ENCODE data around the gene TRANK1. TPM values are rescaled to one million over a fixed set of nuclear protein-coding genes. Genes with fewer than 3 reads are reported as not detected.

The TRANK1 gene
- polyA plus RNA-seq, 1 donor (not counting 4 experiments of a cell fraction or from before 2014, with no cell fraction given), result 3.2 TPM

GRCh38 chr3:36992806-36993325, 48.0 kb upstream of the TRANK1 start, which contains the start of gene EPM2AIP1:
Gene EPM2AIP1 (minus strand): TSS chr3:36993131. CDS start chr3:36993077, 54 bp downstream.
- no peaks in the 10 kb centered on the region for H3K9me1 ChIP-seq (ENCODE audit: control insufficient read depth, extremely low read depth, insufficient read depth, low read length)
- peaks cover 3% of the 10 kb centered on the region for H4K20me1 ChIP-seq (ENCODE audit: control insufficient read depth, extremely low read depth, insufficient read depth, low read length)
- TF ChIP-seq EZH2 (IDR thresholded peaks at IDR 0.05; ENCODE audit: low read length), result no peak
- TF ChIP-seq CTCF (optimal IDR thresholded peaks at IDR 0.05 in 1 of 3, IDR thresholded peaks at IDR 0.05 in 1 of 3, conservative IDR thresholded peaks at IDR 0.05 in 1 of 3; ENCODE audit: extremely low read depth in 1 of 3, insufficient read depth in 2 of 3, low read length in 3 of 3), result peak in 2 of 3 experiments; percentile 34 to 42
- H2AFZ ChIP-seq (ENCODE audit: control insufficient read depth, low read length), result peak within 1 kb of the TSS; percentile 98
- peaks cover 55% of the 10 kb centered on the region for H3K79me2 ChIP-seq (ENCODE audit: control insufficient read depth, insufficient read depth, low read length)
- peak within 1 kb of the TSS; percentile 93 for H3K4me2 ChIP-seq (ENCODE audit: control insufficient read depth, extremely low read depth, insufficient read depth, low read depth, low read length)
- H3K4me3 ChIP-seq (ENCODE audit: control insufficient read depth in 2 of 3, extremely low read depth in 1 of 3, insufficient read depth in 2 of 3, low read depth in 1 of 3, low read length in 3 of 3), result peak within 1 kb of the TSS; percentile 69 to 95 (median 88)
- peaks cover 7 to 8% of the 10 kb centered on the region in 2 experiments for H3K36me3 ChIP-seq (ENCODE audit: control insufficient read depth in 2 of 2, extremely low read depth in 1 of 2, insufficient read depth in 2 of 2, low read length in 2 of 2)
- H3K4me1 ChIP-seq (ENCODE audit: control insufficient read depth, extremely low read depth, insufficient read depth, low read length), result peaks cover 28% of the 10 kb centered on the region
- FAIRE-seq (no peak), DNase-seq (ENCODE audit: low read depth, low spot score) (peak; percentile 100)
- peak within 1 kb of the TSS; percentile 88 for H3K9ac ChIP-seq (ENCODE audit: control insufficient read depth, extremely low read depth, insufficient read depth, low read length)
- peak within 1 kb of the TSS; percentile 91 for H3K27ac ChIP-seq (ENCODE audit: control insufficient read depth, insufficient read depth, low read length)
- H3K9me3 ChIP-seq (ENCODE audit: control insufficient read depth, low read depth, low read length), result no peaks in the 10 kb centered on the region
- dilution Hi-C loops (cut with MboI; ENCODE audit: extremely low pct_ligation_motif_present, low sequenced_read_pairs), result no loop called here
- H3K27me3 ChIP-seq (ENCODE audit: control insufficient read depth, extremely low read depth, insufficient read depth, low read length), result no peaks in the 10 kb centered on the region

GRCh38 chr3:36991923-36992805, 47.3 kb upstream of the TRANK1 start:
- DNase-seq (ENCODE audit: low read depth, low spot score), result no peak

More at GRCh38 chr3:36991923-36992805, 47.3 kb upstream of the TRANK1 start:
- no peaks in the 10 kb centered on the region for H3K9me1 ChIP-seq (ENCODE audit: control insufficient read depth, extremely low read depth, insufficient read depth, low read length)
- peaks cover 55% of the 10 kb centered on the region for H3K79me2 ChIP-seq (ENCODE audit: control insufficient read depth, insufficient read depth, low read length)
- peak overlapping the region; percentile 67 for H3K4me2 ChIP-seq (ENCODE audit: control insufficient read depth, extremely low read depth, insufficient read depth, low read depth, low read length)
- H3K27ac ChIP-seq (ENCODE audit: control insufficient read depth, insufficient read depth, low read length), result peak overlapping the region; percentile 91
- H3K9ac ChIP-seq (ENCODE audit: control insufficient read depth, extremely low read depth, insufficient read depth, low read length), result peak overlapping the region; percentile 88
- H3K9me3 ChIP-seq (ENCODE audit: control insufficient read depth, low read depth, low read length), result no peaks in the 10 kb centered on the region
- peaks cover 5 to 7% of the 10 kb centered on the region in 2 experiments for H3K36me3 ChIP-seq (ENCODE audit: control insufficient read depth in 2 of 2, extremely low read depth in 1 of 2, insufficient read depth in 2 of 2, low read length in 2 of 2)
- H2AFZ ChIP-seq (ENCODE audit: control insufficient read depth, low read length), result peak overlapping the region; percentile 92
- peaks cover 28% of the 10 kb centered on the region for H3K4me1 ChIP-seq (ENCODE audit: control insufficient read depth, extremely low read depth, insufficient read depth, low read length)
- peak overlapping the region; percentile 65 to 83 (median 75) for H3K4me3 ChIP-seq (ENCODE audit: control insufficient read depth in 2 of 3, extremely low read depth in 1 of 3, insufficient read depth in 2 of 3, low read depth in 1 of 3, low read length in 3 of 3)
- TF ChIP-seq CTCF (optimal IDR thresholded peaks at IDR 0.05 in 1 of 3, IDR thresholded peaks at IDR 0.05 in 1 of 3, conservative IDR thresholded peaks at IDR 0.05 in 1 of 3; ENCODE audit: extremely low read depth in 1 of 3, insufficient read depth in 2 of 3, low read length in 3 of 3) (no peak), EZH2 (IDR thresholded peaks at IDR 0.05; ENCODE audit: low read length) (no peak)
- FAIRE-seq, result peak; percentile 61
- no peaks in the 10 kb centered on the region for H3K27me3 ChIP-seq (ENCODE audit: control insufficient read depth, extremely low read depth, insufficient read depth, low read length)
- peaks cover 3% of the 10 kb centered on the region for H4K20me1 ChIP-seq (ENCODE audit: control insufficient read depth, extremely low read depth, insufficient read depth, low read length)
- dilution Hi-C loops (cut with MboI; ENCODE audit: extremely low pct_ligation_motif_present, low sequenced_read_pairs), result no loop called here

Data from keratinocyte (primary cell).